HepG2 (cell line): ENCODE results near the gene C1QTNF5. TPM values are rescaled to one million over a fixed set of nuclear protein-coding genes. Genes with fewer than 3 reads are reported as not detected.
A peak's percentile ranks its signal among the peaks of the same experiment; 100 is the strongest.

Experiments used
- EHMT2 ChIP-seq: fragments of 200-600 bp; sonication (generic); IDR thresholded peaks from 2 replicates; pipeline ENCODE4 v1.7.0; 2017; ENCODE audit warnings: antibody characterized with exemption, low read depth, low read length, borderline replicate concordance
- MAF1 ChIP-seq: sonication (generic); formaldehyde crosslinking; IDR thresholded peaks from 2 replicates; pipeline ENCODE4 v1.5.0; 2020; ENCODE audit warnings: missing genetic modification reagents, borderline replicate concordance
- PBX3 ChIP-seq: sonication (generic); formaldehyde crosslinking; IDR thresholded peaks from 2 replicates; pipeline ENCODE4 v1.8.1; 2023; ENCODE audit warnings: missing genetic modification reagents, inconsistent platforms, borderline replicate concordance
- TARDBP ChIP-seq: sonication (generic); formaldehyde crosslinking; IDR thresholded peaks from 2 replicates; pipeline ENCODE4 v1.8.0; 2022; ENCODE audit warnings: mild to moderate bottlenecking, missing genetic modification reagents
- TRIM24 ChIP-seq: sonication (generic); formaldehyde crosslinking; IDR thresholded peaks from 2 replicates; pipeline ENCODE4 v1.8.0; 2022; ENCODE audit warnings: mild to moderate bottlenecking, missing genetic modification reagents
- UBTF ChIP-seq: sonication (generic); formaldehyde crosslinking; IDR thresholded peaks from 2 replicates; pipeline ENCODE4 v1.4.0; 2020; ENCODE audit warnings: mild to moderate bottlenecking, missing genetic modification reagents
- ZHX2 ChIP-seq, 2 experiments: sonication (generic) in 1 of 2; formaldehyde crosslinking in 1 of 2; IDR thresholded peaks; 2 replicates each; pipeline versions ENCODE4 v1.6.1 to v1.9.0; 2014 to 2022; ENCODE audit warnings: antibody characterized with exemption in 1 of 2, borderline replicate concordance in 1 of 2, inconsistent platforms in 1 of 2, low read depth in 1 of 2, missing genetic modification reagents in 1 of 2
- ZNF407 ChIP-seq: sonication (generic); formaldehyde crosslinking; IDR thresholded peaks from one replicate; pipeline ENCODE4 v1.5.1; 2020; ENCODE audit warnings: mild to moderate bottlenecking, missing genetic modification reagents; ENCODE audit errors: not compliant biosample characterization
- ZSCAN30 ChIP-seq: sonication (generic); formaldehyde crosslinking; IDR thresholded peaks from 2 replicates; pipeline ENCODE4 v1.5.0; 2020; ENCODE audit warnings: mild to moderate bottlenecking, missing genetic modification reagents
- polyA plus RNA-seq, 8 experiments: library from polyadenylated mRNA; depleted of rRNA in 3 of 8; stranded (reverse) in 7 of 8; unstranded in 1 of 8; fragments of >200 nt; fragmentation: Illumina TruSeq in 4 of 8; extraction: Trizol in 4 of 8; gene quantifications; 2 replicates each; pipeline versions ENCODE4 v1.2.1 to v1.2.3, GENCODE V29; 2011 to 2016; ENCODE audit warnings: low read depth in 4 of 8, missing spikeins in 1 of 8, mixed read lengths in 1 of 8; ENCODE audit not compliant: insufficient read depth in 1 of 8
- total RNA-seq, 5 experiments: library from RNA; depleted of rRNA; stranded (reverse); fragments of >200 nt; fragmentation: Illumina TruSeq; extraction: Trizol; gene quantifications; 2 replicates each; pipeline ENCODE4 v1.2.3, GENCODE V29; 2016; ENCODE audit warnings: low read depth in 1 of 5

Gene C1QTNF5
- total and polyA plus RNA-seq, 2 of the 13 experiments (the other 11 are each of a cell fraction or from before 2014, with no cell fraction given): 0.86 to 1.2 TPM

GRCh38 chr11:119339589-119340334 is 921 bp downstream of the C1QTNF5 start (continued):
- TF ChIP-seq PBX3 (no peak), TARDBP (CRISPR knock-in tag) (no peak), UBTF (peak; percentile 72; the same call in 1 of the 2 replicates), TRIM24 (CRISPR knock-in tag) (no peak), MAF1 (CRISPR knock-in tag) (no peak), ZHX2 (IDR thresholded peaks at IDR 0.05; ENCODE audit: low read depth) (no peak), ZHX2 (CRISPR knock-in tag; IDR thresholded peaks at IDR 0.05; ENCODE audit: borderline replicate concordance) (no peak), EHMT2 (no peak), ZSCAN30 (CRISPR knock-in tag) (no peak), ZNF407 (CRISPR knock-in tag) (no peak)
